Fibroblast of villous mesenchyme (primary cell): Measurements from ENCODE around the gene NFASC. TPM values are rescaled to one million over a fixed set of nuclear protein-coding genes. Genes with fewer than 3 reads are reported as not detected.

ENCODE experiments used
- DNase-seq: peaks from one replicate; pipeline ENCODE4 v3.0.0-alpha.2; 2010; ENCODE audit warnings: low read depth
- H3K4me3 ChIP-seq: 2 replicates; pipeline ENCODE4 v1.5.1; 2011; ENCODE audit warnings: low read depth, mild to moderate bottlenecking, low read length
- total RNA-seq: library from RNA; depleted of rRNA; stranded (reverse); fragments of >200 nt; gene quantifications from 2 replicates; pipeline ENCODE4 v1.2.3, GENCODE V29; 2012
- TF ChIP-seq, protein P1 (sequence below): IDR thresholded peaks from 2 replicates; pipeline ENCODE4 v1.5.1; 2012; ENCODE audit warnings: low read depth, mild to moderate bottlenecking, low read length; ENCODE audit not compliant: insufficient read depth

NFASC gene
- total RNA-seq, 1 donor = 1.7 TPM

DNA sequence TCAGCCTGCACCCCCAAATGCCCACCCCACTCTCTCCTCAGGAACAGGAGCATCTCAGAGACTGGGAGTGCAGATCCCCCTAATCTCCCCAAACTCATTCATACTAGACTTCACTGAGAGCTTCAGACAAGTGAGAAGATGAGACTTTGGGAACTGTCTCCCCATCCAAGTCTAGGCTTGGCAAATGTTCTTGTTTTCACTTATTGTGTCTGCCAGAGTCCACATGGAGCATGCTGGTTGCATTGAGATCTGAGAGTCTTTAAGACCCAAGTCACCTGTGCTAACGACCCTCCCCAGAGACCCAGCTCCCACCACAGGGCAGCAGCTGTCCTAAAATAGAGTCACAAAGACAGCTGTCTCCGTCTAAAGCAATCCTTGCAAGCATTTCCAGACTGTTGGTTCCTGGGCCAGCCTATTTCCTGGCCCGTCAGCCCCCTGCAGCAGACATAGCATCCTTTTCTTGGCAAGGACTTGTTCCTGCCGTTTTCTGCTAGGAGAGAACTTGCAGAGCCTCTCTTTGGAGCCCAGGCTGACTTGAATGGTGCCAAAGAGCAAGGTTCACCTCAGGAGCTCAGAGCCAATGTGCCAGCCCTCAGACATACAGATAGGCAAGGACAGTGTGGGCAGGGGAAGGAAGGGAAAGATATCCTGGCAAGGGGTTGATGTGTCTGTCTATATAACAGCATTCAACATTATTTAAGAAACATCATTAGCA, 170.5 kb downstream of the NFASC start:
- no peak for DNase-seq
- no peak overlapping the region for H3K4me3 ChIP-seq
- TF ChIP-seq, protein P1, sequence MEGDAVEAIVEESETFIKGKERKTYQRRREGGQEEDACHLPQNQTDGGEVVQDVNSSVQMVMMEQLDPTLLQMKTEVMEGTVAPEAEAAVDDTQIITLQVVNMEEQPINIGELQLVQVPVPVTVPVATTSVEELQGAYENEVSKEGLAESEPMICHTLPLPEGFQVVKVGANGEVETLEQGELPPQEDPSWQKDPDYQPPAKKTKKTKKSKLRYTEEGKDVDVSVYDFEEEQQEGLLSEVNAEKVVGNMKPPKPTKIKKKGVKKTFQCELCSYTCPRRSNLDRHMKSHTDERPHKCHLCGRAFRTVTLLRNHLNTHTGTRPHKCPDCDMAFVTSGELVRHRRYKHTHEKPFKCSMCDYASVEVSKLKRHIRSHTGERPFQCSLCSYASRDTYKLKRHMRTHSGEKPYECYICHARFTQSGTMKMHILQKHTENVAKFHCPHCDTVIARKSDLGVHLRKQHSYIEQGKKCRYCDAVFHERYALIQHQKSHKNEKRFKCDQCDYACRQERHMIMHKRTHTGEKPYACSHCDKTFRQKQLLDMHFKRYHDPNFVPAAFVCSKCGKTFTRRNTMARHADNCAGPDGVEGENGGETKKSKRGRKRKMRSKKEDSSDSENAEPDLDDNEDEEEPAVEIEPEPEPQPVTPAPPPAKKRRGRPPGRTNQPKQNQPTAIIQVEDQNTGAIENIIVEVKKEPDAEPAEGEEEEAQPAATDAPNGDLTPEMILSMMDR = no peak

GRCh38 chr1:205041998-205042910, 171.6 kb downstream of the NFASC start:
- DNase-seq = no peak
- TF ChIP-seq, protein P1 = no peak
- H3K4me3 ChIP-seq = no peak overlapping the region

- DNase-seq = no peak
- no peak within 1 kb of the TSS for H3K4me3 ChIP-seq
- TF ChIP-seq, protein P1 = no peak
Observed at GRCh38 chr1:205042911-205043806, 172.5 kb downstream of the NFASC start, which contains the start of gene CNTN2. Gene CNTN2 (plus strand): TSS chr1:205043212. CDS start chr1:205053186, 9,974 bp downstream.

DNA sequence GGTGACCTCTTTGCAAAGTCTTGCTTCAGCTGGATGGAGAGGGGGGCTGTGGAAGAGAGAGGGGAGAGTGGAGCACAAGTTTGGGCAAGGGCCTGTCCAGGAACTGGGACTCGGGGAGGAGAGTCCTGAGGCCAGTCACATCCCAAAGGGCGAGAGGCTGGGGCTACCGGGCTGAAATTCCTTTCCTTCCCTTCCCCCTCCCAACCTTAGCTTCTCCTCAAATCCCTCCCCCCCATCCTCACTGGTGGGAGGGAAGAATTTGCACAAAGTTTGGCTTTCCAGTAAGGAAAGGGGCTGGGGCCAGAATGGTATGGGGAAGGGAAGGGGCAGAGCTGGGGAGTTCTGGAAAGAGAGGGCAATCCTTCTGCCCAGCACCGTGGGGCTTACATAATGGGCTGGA, 173.2 kb downstream of the NFASC start:
- no peak overlapping the region for H3K4me3 ChIP-seq
- TF ChIP-seq, protein P1 = no peak
- DNase-seq = no peak

- no peak for DNase-seq
- TF ChIP-seq, protein P1 = no peak
- H3K4me3 ChIP-seq = no peak overlapping the region
Observed at GRCh38 chr1:205044741-205045140, 174.1 kb downstream of the NFASC start.

DNA sequence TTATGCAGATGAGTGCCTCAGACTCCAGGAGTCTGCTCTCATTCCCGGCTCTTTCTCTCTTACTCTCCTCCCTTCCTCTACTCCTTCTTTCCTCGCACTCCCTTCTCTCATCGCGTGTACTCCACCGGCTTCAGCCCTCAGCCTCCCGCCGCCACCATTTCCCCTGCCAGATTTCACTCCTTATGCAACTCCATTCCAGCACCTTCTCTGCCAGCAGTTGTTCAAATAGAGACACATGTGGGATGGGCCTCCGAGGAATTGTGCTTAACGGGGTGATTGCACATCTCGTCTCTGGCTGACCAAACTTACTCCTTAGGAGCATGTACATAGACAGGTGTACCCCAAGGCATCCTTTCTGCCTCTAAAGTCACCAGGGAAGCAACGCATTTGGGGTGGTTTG, 174.5 kb downstream of the NFASC start:
- TF ChIP-seq, protein P1 = no peak
- no peak overlapping the region for H3K4me3 ChIP-seq
- DNase-seq = no peak
